T-cell (primary cell): ENCODE measurements around the gene GHR. TPM values are rescaled to one million over a fixed set of nuclear protein-coding genes. Genes with fewer than 3 reads are reported as not detected.
A peak's percentile ranks its signal among the peaks of the same experiment; 100 is the strongest.

Experiments
- ATAC-seq, 4 experiments: fragments of 200-7000 bp in 3 of 4; fragments of 150-1000 bp in 1 of 4; cut with Tn5 transposase; replicated peaks in 1 of 4; 1 replicate in 3 of 4; 2 replicates in 1 of 4; pipeline ENCODE4 v1.10.0; 2021; ENCODE audit warnings: moderate library complexity in 3 of 4, mild to moderate bottlenecking in 2 of 4, moderate number of reproducible peaks in 1 of 4
- CTCF ChIA-PET, 2 donors: fragments of 300-600 bp; sonication (Branson Sonifier 250); formaldehyde crosslinking; loops; one replicate each; lab custom pipeline; 2022; ENCODE audit warnings: antibody characterized with exemption in 2 of 2; lab: Charles Lee
- POLR2A ChIA-PET, 2 donors: fragments of 300-600 bp; sonication (Branson Sonifier 250); formaldehyde crosslinking; loops; one replicate each; lab custom pipeline; 2022; ENCODE audit warnings: antibody characterized with exemption in 2 of 2; lab: Charles Lee
- DNase-seq, 35 experiments: peaks; one replicate each; pipeline versions ENCODE4 v3.0.0 to v3.0.0-alpha.2; 2013 to 2023
- H3K27ac ChIP-seq: one replicate; pipeline ENCODE4 v1.5.1; 2013; ENCODE audit warnings: low read length
- H3K27me3 ChIP-seq, 2 experiments: replicated peaks in 1 of 2; 1 replicate in 1 of 2; 2 replicates in 1 of 2; pipeline versions ENCODE4 v1.6.1 to v1.7.0; 2013; ENCODE audit warnings: low read length in 1 of 2, mixed read lengths in 1 of 2; ENCODE audit not compliant: control insufficient read depth in 2 of 2, insufficient read depth in 2 of 2; ENCODE audit errors: extremely low read depth in 1 of 2
- H3K36me3 ChIP-seq, 2 donors: 1 replicate in 1 of 2; 2 replicates in 1 of 2; pipeline versions ENCODE4 v1.6.1 to v1.7.0; 2013; ENCODE audit warnings: low read length in 1 of 2; ENCODE audit not compliant: control insufficient read depth in 2 of 2, insufficient read depth in 1 of 2; ENCODE audit errors: extremely low read depth in 1 of 2
- H3K4me1 ChIP-seq, 2 experiments: 1 replicate in 1 of 2; 2 replicates in 1 of 2; pipeline versions ENCODE4 v1.6.1 to v1.7.0; 2013; ENCODE audit warnings: low read length in 2 of 2, mixed read lengths in 1 of 2; ENCODE audit not compliant: insufficient read depth in 2 of 2, control insufficient read depth in 1 of 2; ENCODE audit errors: extremely low read depth in 1 of 2
- H3K4me3 ChIP-seq, 2 donors: 1 replicate in 1 of 2; 2 replicates in 1 of 2; pipeline versions ENCODE4 v1.5.1 to v1.7.0; 2013; ENCODE audit warnings: mild to moderate bottlenecking in 2 of 2, low read length in 1 of 2, moderate library complexity in 1 of 2; ENCODE audit not compliant: control insufficient read depth in 1 of 2; ENCODE audit errors: extremely low read depth in 1 of 2
- H3K9me3 ChIP-seq: 2 replicates; pipeline ENCODE4 v1.7.0; 2013
- H3K27ac Mint-ChIP-seq, 2 donors: one replicate each; pipeline ENCODE4 v1.8.0; 2020 to 2021; ENCODE audit warnings: mild to moderate bottlenecking in 2 of 2, mixed read lengths in 2 of 2
- H3K27me3 Mint-ChIP-seq, 2 donors: one replicate each; pipeline ENCODE4 v1.8.0; 2021 to 2022; ENCODE audit warnings: mixed read lengths in 2 of 2
- H3K36me3 Mint-ChIP-seq: one replicate; pipeline ENCODE4 v1.8.0; 2021; ENCODE audit warnings: mixed read lengths
- H3K4me1 Mint-ChIP-seq, 3 donors: one replicate each; pipeline ENCODE4 v1.8.0; 2020 to 2022; ENCODE audit warnings: mixed read lengths in 3 of 3, mild to moderate bottlenecking in 1 of 3
- H3K4me3 Mint-ChIP-seq, 3 donors: one replicate each; pipeline ENCODE4 v1.8.0; 2020 to 2022; ENCODE audit warnings: mild to moderate bottlenecking in 3 of 3, mixed read lengths in 3 of 3, moderate library complexity in 3 of 3
- H3K9me3 Mint-ChIP-seq, 3 donors: one replicate each; pipeline ENCODE4 v1.8.0; 2020 to 2022; ENCODE audit warnings: mixed read lengths in 3 of 3
- WGBS: methylation state at CpG from one replicate; pipeline ENCODE4 v1.1.5; 2013; ENCODE audit warnings: missing lambda C conversion rate; ENCODE audit not compliant: insufficient coverage; 5-methylcytosine and 5-hydroxymethylcytosine counted together
- total RNA-seq, 35 experiments: library from RNA in 6 of 35; stranded (reverse) in 6 of 35; fragments of 120-200 nt in 1 of 35; gene quantifications; one replicate each; pipeline versions ENCODE4 v1.2.1 to v1.2.4 and lab custom pipeline; 2013 to 2026

The GHR gene
- total RNA-seq (under 1 TPM in 1 of 5 donors, not detected in 4; 0.06 TPM), total RNA-seq (lab: John Stamatoyannopoulos, UW) (0 to 0.14 (median 0) reads per million in 29 experiments)
- total RNA-seq (2013) = not detected

- Histone ChIP-seq H3K27ac (no peak within 1 kb of the TSS), H3K27me3 (peaks cover 5 to 25% of the 10 kb centered on the region in 2 experiments), H3K4me3 (peak within 1 kb of the TSS; percentile 21 to 35), H3K9me3 (no peaks in the 10 kb centered on the region), H3K36me3 (no peaks in the 10 kb centered on the region), H3K4me1 (peaks cover 0 to 15% of the 10 kb centered on the region in 2 experiments)
- ATAC-seq (peak in 3 of 4 experiments; percentile 21 to 33 (median 32)), DNase-seq (peak in 1 of 35 experiments; percentile 9)
- H3K36me3 Mint-ChIP-seq = no peaks in the 10 kb centered on the region
- POLR2A ChIA-PET = no interaction called here
- H3K27ac Mint-ChIP-seq = no peak within 1 kb of the TSS
- no peaks in the 10 kb centered on the region for H3K9me3 Mint-ChIP-seq
- WGBS = 2% methylated on average over 46 of the region's 60 CpGs
- peaks cover 24 to 37% of the 10 kb centered on the region in 2 donors for H3K27me3 Mint-ChIP-seq
- H3K4me3 Mint-ChIP-seq = no peak within 1 kb of the TSS
- H3K4me1 Mint-ChIP-seq = no peaks in the 10 kb centered on the region
- CTCF ChIA-PET = interaction anchor here in 1 of 2 donors (0.6 to 0.9 kb wide), 2 partner anchors 344 to 1117 kb away, joined by 3 read pairs; no protein-coding TSS in a partner anchor
These were observed at the start of gene GHR for GRCh38 chr5:42423285-42424165. Gene GHR (plus strand): TSS chr5:42423439. CDS start chr5:42565875, 142,436 bp downstream.

DNA sequence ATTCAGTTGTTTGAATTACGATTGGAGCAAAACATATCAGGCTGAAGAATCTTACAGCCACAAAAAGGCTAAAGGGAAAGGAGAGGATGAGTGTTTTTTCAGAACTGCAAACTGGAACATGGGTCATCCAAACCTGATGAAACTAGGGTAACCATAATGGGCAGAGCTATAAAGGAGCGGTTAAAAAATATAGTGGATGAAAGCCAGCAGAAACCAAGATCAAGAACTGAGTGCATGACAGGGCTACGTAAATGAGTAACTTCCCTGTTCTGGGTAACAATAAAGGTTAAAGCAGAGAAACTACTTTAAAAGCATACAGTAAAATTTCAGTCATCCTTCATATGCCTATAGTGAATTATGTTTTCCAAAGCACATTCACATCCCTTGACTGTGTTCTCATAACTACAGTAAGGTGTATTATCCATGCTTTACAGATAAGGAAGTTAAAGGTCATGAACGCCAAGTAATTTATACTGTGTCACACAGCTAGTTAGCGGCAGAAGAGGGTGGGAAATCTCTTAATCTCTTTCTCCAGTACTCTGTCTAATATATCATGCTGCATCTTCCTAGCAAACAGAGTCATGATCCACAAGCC, 48.5 kb upstream of the GHR start:
- ATAC-seq = no peak
- H3K4me3 Mint-ChIP-seq = no peak overlapping the region

DNA sequence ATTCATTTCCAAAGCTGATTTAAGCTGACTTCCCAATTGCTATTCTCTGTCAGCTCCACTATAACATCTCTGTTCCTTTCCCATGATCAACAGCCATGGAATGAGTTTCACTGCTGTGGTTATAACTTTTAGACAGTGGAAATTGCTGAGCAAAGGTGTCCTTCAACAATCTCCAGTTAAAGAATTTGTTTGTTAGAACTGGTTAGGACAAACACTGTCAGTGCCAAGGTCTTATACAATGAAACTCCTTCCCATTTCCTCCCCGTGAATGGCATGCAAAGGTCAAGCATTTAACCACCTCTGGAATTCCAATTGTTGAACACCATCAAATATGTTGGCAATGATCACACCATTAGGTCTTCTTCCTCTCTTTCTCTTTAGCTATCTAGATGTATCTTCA, 45.7 kb upstream of the GHR start:
- ATAC-seq = no peak

More for the DNA sequence above, 48.5 kb upstream of the GHR start:
- Mint-ChIP-seq H3K27ac (no peak overlapping the region), H3K9me3 (peaks cover 10 to 15% (median 12%) of the 10 kb centered on the region in 3 donors), H3K27me3 (no peaks in the 10 kb centered on the region), H3K36me3 (no peaks in the 10 kb centered on the region), H3K4me1 (no peaks in the 10 kb centered on the region)
- H3K4me3 ChIP-seq = no peak overlapping the region
- H3K27ac ChIP-seq = no peak overlapping the region
- H3K4me1 ChIP-seq = no peaks in the 10 kb centered on the region
- CTCF ChIA-PET = no interaction called here
- H3K9me3 ChIP-seq = no peaks in the 10 kb centered on the region
- POLR2A ChIA-PET = no interaction called here
- H3K27me3 ChIP-seq = no peaks in the 10 kb centered on the region
- H3K36me3 ChIP-seq = no peaks in the 10 kb centered on the region
- DNase-seq = no peak
- WGBS = no CpG with 5 or more reads among the region's 5 CpGs

DNA sequence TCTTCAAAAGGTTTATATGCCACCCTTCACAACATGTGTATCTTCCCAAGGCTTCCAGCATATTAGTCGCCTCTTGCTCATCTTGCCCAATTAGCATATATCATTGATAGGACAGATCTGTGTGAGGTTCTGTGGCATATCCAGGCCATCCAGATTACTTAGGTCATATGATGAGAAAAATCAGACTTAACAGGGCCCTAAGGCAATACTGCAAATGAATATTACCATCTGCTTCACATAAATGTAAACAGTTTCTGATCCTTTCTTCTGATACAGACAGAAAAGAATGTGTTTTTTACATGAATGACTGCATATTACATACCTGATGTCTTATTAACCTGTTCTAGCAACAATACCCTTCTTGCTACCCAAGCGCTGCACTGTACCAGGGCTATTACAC, 41.3 kb upstream of the GHR start:
- no peaks in the 10 kb centered on the region for H3K9me3 ChIP-seq
- no peaks in the 10 kb centered on the region for H3K27me3 Mint-ChIP-seq
- H3K4me3 ChIP-seq = no peak overlapping the region
- H3K36me3 ChIP-seq = no peaks in the 10 kb centered on the region
- no peaks in the 10 kb centered on the region for H3K36me3 Mint-ChIP-seq
- POLR2A ChIA-PET = no interaction called here
- ATAC-seq (no peak), DNase-seq (no peak)
- WGBS = no CpG with 5 or more reads among the region's 2 CpGs
- no peaks in the 10 kb centered on the region for H3K4me1 ChIP-seq
- H3K4me1 Mint-ChIP-seq = no peaks in the 10 kb centered on the region
- H3K27ac ChIP-seq = no peak overlapping the region
- H3K27me3 ChIP-seq = no peaks in the 10 kb centered on the region
- CTCF ChIA-PET = no interaction called here
- H3K4me3 Mint-ChIP-seq = no peak overlapping the region
- no peak overlapping the region for H3K27ac Mint-ChIP-seq
- H3K9me3 Mint-ChIP-seq = peaks cover 0 to 10% (median under 1%) of the 10 kb centered on the region in 3 donors

More for the DNA sequence above, 45.7 kb upstream of the GHR start:
- no peaks in the 10 kb centered on the region for H3K9me3 ChIP-seq
- no peaks in the 10 kb centered on the region for H3K4me1 ChIP-seq
- no peaks in the 10 kb centered on the region for H3K27me3 ChIP-seq
- WGBS = no CpG with 5 or more reads among the region's 1 CpG
- H3K27ac Mint-ChIP-seq = no peak overlapping the region
- no peak overlapping the region for H3K4me3 Mint-ChIP-seq
- H3K4me1 Mint-ChIP-seq = no peaks in the 10 kb centered on the region
- CTCF ChIA-PET = no interaction called here
- H3K36me3 ChIP-seq = no peaks in the 10 kb centered on the region
- H3K4me3 ChIP-seq = no peak overlapping the region
- H3K27ac ChIP-seq = no peak overlapping the region
- no peaks in the 10 kb centered on the region for H3K36me3 Mint-ChIP-seq
- H3K9me3 Mint-ChIP-seq = peaks cover 9 to 16% (median 13%) of the 10 kb centered on the region in 3 donors
- POLR2A ChIA-PET = no interaction called here
- H3K27me3 Mint-ChIP-seq = no peaks in the 10 kb centered on the region
- no peak for DNase-seq

DNA sequence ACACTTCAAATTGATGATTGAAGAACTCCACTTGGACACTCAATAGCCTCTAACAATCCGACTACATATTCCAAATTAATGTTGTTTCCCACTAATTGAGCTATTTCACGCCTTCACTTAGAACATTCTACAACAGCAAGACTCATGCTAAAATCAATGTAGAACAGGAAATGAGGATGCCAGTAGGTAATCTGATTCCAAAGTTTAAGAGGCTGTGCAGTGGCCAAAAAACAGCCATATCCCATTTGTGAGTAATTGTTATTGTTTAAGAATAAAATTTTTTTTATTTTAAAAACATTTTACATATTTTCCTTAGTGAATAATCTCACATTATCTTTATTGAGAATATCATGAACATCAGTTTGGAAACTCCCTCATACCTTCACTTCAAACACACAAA, 35.7 kb upstream of the GHR start:
- ChIA-PET CTCF (no interaction called here), POLR2A (no interaction called here)
- Histone ChIP-seq H3K36me3 (no peaks in the 10 kb centered on the region), H3K27ac (no peak overlapping the region), H3K9me3 (no peaks in the 10 kb centered on the region), H3K4me3 (no peak overlapping the region), H3K4me1 (no peaks in the 10 kb centered on the region), H3K27me3 (no peaks in the 10 kb centered on the region)
- H3K27ac Mint-ChIP-seq = no peak overlapping the region
- WGBS = no CpG with 5 or more reads among the region's 2 CpGs
- no peak overlapping the region for H3K4me3 Mint-ChIP-seq
- no peak for ATAC-seq
- no peaks in the 10 kb centered on the region for H3K4me1 Mint-ChIP-seq
- H3K36me3 Mint-ChIP-seq = no peaks in the 10 kb centered on the region
- H3K27me3 Mint-ChIP-seq = no peaks in the 10 kb centered on the region
- DNase-seq = no peak
- H3K9me3 Mint-ChIP-seq = peaks cover 0 to 5% (median 0%) of the 10 kb centered on the region in 3 donors

GRCh38 chr5:42390115-42390514, 33.1 kb upstream of the GHR start:
- no peak overlapping the region for H3K4me3 Mint-ChIP-seq
- no peaks in the 10 kb centered on the region for H3K4me1 Mint-ChIP-seq
- no peaks in the 10 kb centered on the region for H3K9me3 ChIP-seq
- no peaks in the 10 kb centered on the region for H3K36me3 ChIP-seq
- no peak overlapping the region for H3K27ac Mint-ChIP-seq
- no peak for DNase-seq
- H3K4me1 ChIP-seq = no peaks in the 10 kb centered on the region
- H3K36me3 Mint-ChIP-seq = no peaks in the 10 kb centered on the region
- WGBS = 100% methylated on average over 2 of the region's 5 CpGs
- H3K9me3 Mint-ChIP-seq = peaks cover 6 to 14% (median 6%) of the 10 kb centered on the region in 3 donors
- no peak for ATAC-seq
- H3K27ac ChIP-seq = no peak overlapping the region
- ChIA-PET POLR2A (no interaction called here), CTCF (interaction anchor here in 1 of 2 donors (1.0 kb wide), 1 partner anchor 10 kb away, joined by 3 read pairs; no protein-coding TSS in a partner anchor)
- H3K4me3 ChIP-seq = no peak overlapping the region
- H3K27me3 Mint-ChIP-seq = no peaks in the 10 kb centered on the region
- no peaks in the 10 kb centered on the region for H3K27me3 ChIP-seq
